HCT116 (cell line): Measurements from ENCODE around the gene CLEC16A. TPM values are rescaled to one million over a fixed set of nuclear protein-coding genes. Genes with fewer than 3 reads are reported as not detected.

Experiments used
- ATAC-seq: fragments of 200-7000 bp; cut with Tn5 transposase; 2 replicates; pipeline ENCODE4 v1.9.1; 2020; ENCODE audit warnings: mild to moderate bottlenecking, moderate library complexity
- BruUV-seq: library from RNA; stranded (reverse); fragments of 400-500 nt; replicated peaks from 2 replicates; lab custom pipeline; 2021; lab: Mats Ljungman, UMichigan
- CTCF ChIA-PET: fragments of 300-600 bp; sonication (Branson Sonifier 250); formaldehyde crosslinking; loops from one replicate; lab custom pipeline; 2021; ENCODE audit warnings: antibody characterized with exemption; lab: Charles Lee
- POLR2A ChIA-PET: fragments of 300-600, 350-600 bp; sonication (Branson Sonifier 250); formaldehyde crosslinking; loops from one replicate; lab custom pipeline; 2021; ENCODE audit warnings: antibody characterized with exemption; lab: Charles Lee
- RAD21 ChIA-PET, 2 experiments: fragments of 300-600 bp; sonication (Branson Sonifier 250); formaldehyde crosslinking; loops; one replicate each; lab custom pipeline; 2023; ENCODE audit warnings: low total read pairs in 2 of 2; ENCODE audit not compliant: uncharacterized antibody in 2 of 2, unreplicated experiment in 2 of 2, low non-redundant PET in 1 of 2; lab: Charles Lee
- DNase-seq: peaks from one replicate; pipeline ENCODE4 v3.0.0-alpha.2; 2010; ENCODE audit warnings: low read depth, low spot score
- H2AFZ ChIP-seq: fragments of 200-600 bp; shearing (Covaris generic), sonication (generic); 2 replicates; pipeline ENCODE4 v1.6.1; 2017; ENCODE audit warnings: low read depth, mixed run types, mixed read lengths, antibody characterized with exemption, low read length; ENCODE audit not compliant: poor library complexity, severe bottlenecking
- H3K27ac ChIP-seq: 2 replicates; pipeline ENCODE4 v1.5.1; 2012; ENCODE audit warnings: low read depth, low read length
- H3K27me3 ChIP-seq: fragments of 200-600 bp; sonication (generic); 2 replicates; pipeline ENCODE4 v1.6.1; 2016; ENCODE audit warnings: mixed run types, low read length, mixed read lengths; ENCODE audit not compliant: insufficient read depth
- H3K36me3 ChIP-seq, 2 experiments: fragments of 200-500 bp in 1 of 2; fragments of 200-600 bp in 1 of 2; sonication (Bioruptor generic) in 1 of 2; sonication (generic) in 1 of 2; 2 replicates each; pipeline versions ENCODE4 v1.5.1 to v1.6.1; 2014 to 2016; ENCODE audit warnings: low read length in 2 of 2, inconsistent platforms in 1 of 2, mixed read lengths in 1 of 2, mixed run types in 1 of 2; ENCODE audit not compliant: insufficient read depth in 2 of 2, control insufficient read depth in 1 of 2
- H3K4me1 ChIP-seq, 2 experiments: fragments of 200-600 bp in 1 of 2; sonication (generic) in 1 of 2; 2 replicates each; pipeline versions ENCODE4 v1.5.1 to v1.6.1; 2012 to 2017; ENCODE audit warnings: low read length in 2 of 2, inconsistent platforms in 1 of 2, mild to moderate bottlenecking in 1 of 2, mixed read lengths in 1 of 2, mixed run types in 1 of 2, moderate library complexity in 1 of 2; ENCODE audit not compliant: insufficient read depth in 2 of 2, control insufficient read depth in 1 of 2
- H3K4me2 ChIP-seq: fragments of 200-600 bp; sonication (generic); 2 replicates; pipeline ENCODE4 v1.6.1; 2017; ENCODE audit warnings: mixed run types, low read length, mixed read lengths
- H3K4me3 ChIP-seq, 2 experiments: fragments of 200-600 bp in 1 of 2; sonication (generic) in 1 of 2; replicated peaks in 1 of 2; 2 replicates each; pipeline ENCODE4 v1.5.1; 2011 to 2016; ENCODE audit warnings: low read length in 2 of 2, control low read depth in 1 of 2, low read depth in 1 of 2, mild to moderate bottlenecking in 1 of 2, mixed read lengths in 1 of 2, mixed run types in 1 of 2
- H3K79me2 ChIP-seq: fragments of 200-600 bp; sonication (generic); 2 replicates; pipeline ENCODE4 v1.6.1; 2017; ENCODE audit warnings: mild to moderate bottlenecking, mixed run types, low read length, moderate library complexity, mixed read lengths; ENCODE audit not compliant: insufficient read depth
- H3K9ac ChIP-seq: fragments of 200-600 bp; sonication (generic); 2 replicates; pipeline ENCODE4 v1.6.1; 2016; ENCODE audit warnings: low read length, mixed read lengths
- H3K9me2 ChIP-seq: fragments of 200-600 bp; sonication (generic), shearing (Covaris generic); 2 replicates; pipeline ENCODE4 v1.6.1; 2017; ENCODE audit warnings: mixed run types, mild to moderate bottlenecking, moderate library complexity; ENCODE audit not compliant: insufficient read depth
- H3K9me3 ChIP-seq, 2 experiments: fragments of 200-500 bp in 1 of 2; fragments of 200-600 bp in 1 of 2; sonication (Bioruptor generic) in 1 of 2; sonication (generic) in 1 of 2; 2 replicates each; pipeline ENCODE4 v1.6.1; 2014 to 2017; ENCODE audit warnings: low read length in 2 of 2, mixed read lengths in 2 of 2, inconsistent platforms in 1 of 2, low read depth in 1 of 2, mild to moderate bottlenecking in 1 of 2, mixed run types in 1 of 2, moderate library complexity in 1 of 2; ENCODE audit not compliant: control insufficient read depth in 1 of 2, insufficient read depth in 1 of 2
- H4K20me1 ChIP-seq: fragments of 200-600 bp; sonication (generic), shearing (Covaris generic); 2 replicates; pipeline ENCODE4 v1.6.1; 2017; ENCODE audit warnings: mixed run types, mild to moderate bottlenecking, moderate library complexity; ENCODE audit not compliant: insufficient read depth
- CBX3 ChIP-seq: IDR thresholded peaks from 2 replicates; pipeline ENCODE4 v1.6.1; 2012; ENCODE audit warnings: low read depth
- CEBPB ChIP-seq: IDR thresholded peaks from 2 replicates; pipeline ENCODE4 v1.6.1; 2012; ENCODE audit warnings: low read depth
- EGR1 ChIP-seq: IDR thresholded peaks from 2 replicates; pipeline ENCODE4 v1.6.1; 2012; ENCODE audit warnings: low read depth
- ELF1 ChIP-seq: IDR thresholded peaks from 2 replicates; pipeline ENCODE4 v1.6.1; 2012; ENCODE audit warnings: low read depth, borderline replicate concordance
- EZH2phosphoT487 ChIP-seq: fragments of 200-600 bp; IDR thresholded peaks from 2 replicates; pipeline ENCODE4 v1.6.1; 2018; ENCODE audit warnings: antibody characterized with exemption, borderline replicate concordance
- FOSL1 ChIP-seq: IDR thresholded peaks from 2 replicates; pipeline ENCODE4 v1.6.1; 2012; ENCODE audit warnings: low read depth
- POLR2A ChIP-seq: IDR thresholded peaks from 2 replicates; pipeline ENCODE4 v1.7.0; 2011; ENCODE audit warnings: borderline replicate concordance; ENCODE audit not compliant: insufficient read depth, insufficient read length; ENCODE audit errors: extremely low read depth
- POLR2AphosphoS5 ChIP-seq: IDR thresholded peaks from 2 replicates; pipeline ENCODE4 v1.6.1; 2011; ENCODE audit warnings: mild to moderate bottlenecking, low read depth, low read length, moderate library complexity
- RAD21 ChIP-seq: IDR thresholded peaks from 2 replicates; pipeline ENCODE4 v1.6.1; 2012; ENCODE audit warnings: low read depth, mild to moderate bottlenecking
- SIN3A ChIP-seq: IDR thresholded peaks from 2 replicates; pipeline ENCODE4 v1.6.1; 2012; ENCODE audit warnings: low read depth
- SRF ChIP-seq: IDR thresholded peaks from 2 replicates; pipeline ENCODE4 v1.6.1; 2012; ENCODE audit warnings: low read depth
- YY1 ChIP-seq: IDR thresholded peaks from 2 replicates; pipeline ENCODE4 v1.6.1; 2011; ENCODE audit warnings: low read length, low read depth, moderate library complexity, mild to moderate bottlenecking; ENCODE audit not compliant: insufficient replicate concordance; ENCODE audit errors: extremely low read depth
- ZFX ChIP-seq: fragments of 450-650 bp; IDR thresholded peaks from 2 replicates; pipeline ENCODE4 v1.6.1; 2017
- ZNF274 ChIP-seq: fragments of 200-500 bp; sonication (Bioruptor generic); IDR thresholded peaks from 2 replicates; pipeline ENCODE4 v1.6.1; 2014; ENCODE audit warnings: mild to moderate bottlenecking, low read depth, low read length, inconsistent platforms
- intact Hi-C: fragments of 100-400 bp; cut with micrococcal nuclease; formaldehyde crosslinking; loops from 2 replicates; pipeline ENCODE4 v1.10.0; 2022
- total RNA-seq: library from RNA; stranded (reverse); gene quantifications from one replicate; pipeline ENCODE4 v1.2.1, GENCODE V29; 2021; ENCODE audit not compliant: unreplicated experiment
- TF ChIP-seq, protein P1 (sequence below): IDR thresholded peaks from 2 replicates; pipeline ENCODE4 v1.6.1; 2012
- TF ChIP-seq, protein P2 (sequence below), 3 experiments: fragments of 200-600 bp in 1 of 3; sonication (generic) in 1 of 3; IDR thresholded peaks in 2 of 3; conservative IDR thresholded peaks in 1 of 3; 2 replicates each; pipeline ENCODE4 v1.5.1; 2012 to 2017; ENCODE audit warnings: low read depth in 2 of 3, low read length in 2 of 3, antibody characterized with exemption in 1 of 3, borderline replicate concordance in 1 of 3, control low read depth in 1 of 3, mild to moderate bottlenecking in 1 of 3, mixed read lengths in 1 of 3, mixed run types in 1 of 3, moderate library complexity in 1 of 3; ENCODE audit not compliant: insufficient read depth in 1 of 3
- TF ChIP-seq, protein P3 (sequence below): IDR thresholded peaks from 2 replicates; pipeline ENCODE4 v1.6.1; 2012; ENCODE audit warnings: low read depth
- TF ChIP-seq, protein P4 (sequence below): IDR thresholded peaks from 2 replicates; pipeline ENCODE4 v1.6.1; 2012

CLEC16A gene
- total RNA-seq, 1 experiment from 2014 or later: 18.0 TPM

DNA sequence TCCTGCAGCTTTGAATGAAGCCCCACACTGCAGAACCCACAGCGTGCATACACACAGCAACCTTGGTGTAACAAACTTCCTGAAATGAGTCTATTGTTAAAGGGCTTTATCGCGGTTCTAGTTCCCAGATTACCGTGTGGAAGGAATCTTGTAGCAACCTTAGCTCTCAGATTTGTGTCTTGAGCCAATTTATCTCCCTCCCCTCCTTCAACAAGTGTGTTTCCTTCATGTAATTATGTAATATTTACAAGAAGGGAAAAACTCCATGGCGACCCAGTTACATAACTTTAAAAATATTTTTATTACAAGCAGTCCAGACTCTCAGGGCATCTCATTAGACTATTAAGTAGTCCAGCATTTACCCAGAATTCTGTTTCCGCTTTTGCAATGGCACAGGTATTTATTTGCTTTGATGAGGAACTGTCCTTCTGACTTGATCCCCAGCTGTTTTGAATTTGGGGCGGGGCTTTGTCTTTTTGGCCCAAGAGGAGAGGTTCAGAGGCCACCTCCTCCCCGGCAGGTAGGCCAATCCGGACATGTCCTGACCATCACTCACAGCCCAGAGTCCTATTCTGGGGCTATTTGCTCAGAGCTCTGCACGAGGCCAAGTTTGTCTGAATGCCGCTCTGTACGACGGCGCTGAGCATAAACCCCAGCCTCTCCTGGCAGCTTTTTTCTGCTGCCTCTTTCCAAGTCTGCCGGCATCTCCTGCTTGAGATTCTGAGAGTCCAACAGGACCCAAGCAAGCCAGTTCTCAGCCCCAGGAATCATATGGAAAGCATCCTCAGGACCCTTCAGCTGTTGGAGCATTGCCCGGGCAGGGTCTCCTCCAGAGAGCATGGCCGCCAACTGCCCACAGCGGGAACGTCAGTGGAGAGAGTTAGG lies 35.6 kb downstream of the CLEC16A start:
- Histone ChIP-seq H3K27ac (no peak overlapping the region), H3K9ac (no peak overlapping the region), H4K20me1 (no peaks in the 10 kb centered on the region), H2AFZ (no peak overlapping the region), H3K4me3 (no peak overlapping the region), H3K79me2 (no peaks in the 10 kb centered on the region), H3K4me1 (peaks cover 0 to 5% of the 10 kb centered on the region in 2 experiments; a peak in 1 of 4 replicates), H3K9me3 (no peaks in the 10 kb centered on the region), H3K9me2 (no peaks in the 10 kb centered on the region), H3K36me3 (no peaks in the 10 kb centered on the region; a peak in 1 of 4 replicates), H3K27me3 (no peaks in the 10 kb centered on the region), H3K4me2 (no peak overlapping the region)
- RAD21 ChIA-PET: no interaction called here
- TF ChIP-seq, protein P1, sequence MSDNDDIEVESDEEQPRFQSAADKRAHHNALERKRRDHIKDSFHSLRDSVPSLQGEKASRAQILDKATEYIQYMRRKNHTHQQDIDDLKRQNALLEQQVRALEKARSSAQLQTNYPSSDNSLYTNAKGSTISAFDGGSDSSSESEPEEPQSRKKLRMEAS: no peak
- no peak for TF ChIP-seq SIN3A
- no peak for TF ChIP-seq FOSL1
- TF ChIP-seq RAD21: no peak
- TF ChIP-seq, protein P2, sequence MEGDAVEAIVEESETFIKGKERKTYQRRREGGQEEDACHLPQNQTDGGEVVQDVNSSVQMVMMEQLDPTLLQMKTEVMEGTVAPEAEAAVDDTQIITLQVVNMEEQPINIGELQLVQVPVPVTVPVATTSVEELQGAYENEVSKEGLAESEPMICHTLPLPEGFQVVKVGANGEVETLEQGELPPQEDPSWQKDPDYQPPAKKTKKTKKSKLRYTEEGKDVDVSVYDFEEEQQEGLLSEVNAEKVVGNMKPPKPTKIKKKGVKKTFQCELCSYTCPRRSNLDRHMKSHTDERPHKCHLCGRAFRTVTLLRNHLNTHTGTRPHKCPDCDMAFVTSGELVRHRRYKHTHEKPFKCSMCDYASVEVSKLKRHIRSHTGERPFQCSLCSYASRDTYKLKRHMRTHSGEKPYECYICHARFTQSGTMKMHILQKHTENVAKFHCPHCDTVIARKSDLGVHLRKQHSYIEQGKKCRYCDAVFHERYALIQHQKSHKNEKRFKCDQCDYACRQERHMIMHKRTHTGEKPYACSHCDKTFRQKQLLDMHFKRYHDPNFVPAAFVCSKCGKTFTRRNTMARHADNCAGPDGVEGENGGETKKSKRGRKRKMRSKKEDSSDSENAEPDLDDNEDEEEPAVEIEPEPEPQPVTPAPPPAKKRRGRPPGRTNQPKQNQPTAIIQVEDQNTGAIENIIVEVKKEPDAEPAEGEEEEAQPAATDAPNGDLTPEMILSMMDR (IDR thresholded peaks at IDR 0.05 in 2 of 3, conservative IDR thresholded peaks at IDR 0.05 in 1 of 3; ENCODE audit: borderline replicate concordance in 1 of 3, insufficient read depth in 1 of 3, low read depth in 2 of 3, low read length in 2 of 3): no peak
- TF ChIP-seq, protein P3, sequence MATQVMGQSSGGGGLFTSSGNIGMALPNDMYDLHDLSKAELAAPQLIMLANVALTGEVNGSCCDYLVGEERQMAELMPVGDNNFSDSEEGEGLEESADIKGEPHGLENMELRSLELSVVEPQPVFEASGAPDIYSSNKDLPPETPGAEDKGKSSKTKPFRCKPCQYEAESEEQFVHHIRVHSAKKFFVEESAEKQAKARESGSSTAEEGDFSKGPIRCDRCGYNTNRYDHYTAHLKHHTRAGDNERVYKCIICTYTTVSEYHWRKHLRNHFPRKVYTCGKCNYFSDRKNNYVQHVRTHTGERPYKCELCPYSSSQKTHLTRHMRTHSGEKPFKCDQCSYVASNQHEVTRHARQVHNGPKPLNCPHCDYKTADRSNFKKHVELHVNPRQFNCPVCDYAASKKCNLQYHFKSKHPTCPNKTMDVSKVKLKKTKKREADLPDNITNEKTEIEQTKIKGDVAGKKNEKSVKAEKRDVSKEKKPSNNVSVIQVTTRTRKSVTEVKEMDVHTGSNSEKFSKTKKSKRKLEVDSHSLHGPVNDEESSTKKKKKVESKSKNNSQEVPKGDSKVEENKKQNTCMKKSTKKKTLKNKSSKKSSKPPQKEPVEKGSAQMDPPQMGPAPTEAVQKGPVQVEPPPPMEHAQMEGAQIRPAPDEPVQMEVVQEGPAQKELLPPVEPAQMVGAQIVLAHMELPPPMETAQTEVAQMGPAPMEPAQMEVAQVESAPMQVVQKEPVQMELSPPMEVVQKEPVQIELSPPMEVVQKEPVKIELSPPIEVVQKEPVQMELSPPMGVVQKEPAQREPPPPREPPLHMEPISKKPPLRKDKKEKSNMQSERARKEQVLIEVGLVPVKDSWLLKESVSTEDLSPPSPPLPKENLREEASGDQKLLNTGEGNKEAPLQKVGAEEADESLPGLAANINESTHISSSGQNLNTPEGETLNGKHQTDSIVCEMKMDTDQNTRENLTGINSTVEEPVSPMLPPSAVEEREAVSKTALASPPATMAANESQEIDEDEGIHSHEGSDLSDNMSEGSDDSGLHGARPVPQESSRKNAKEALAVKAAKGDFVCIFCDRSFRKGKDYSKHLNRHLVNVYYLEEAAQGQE: no peak
- no peak for TF ChIP-seq YY1
- TF ChIP-seq ZNF274: no peak
- TF ChIP-seq, protein P4, sequence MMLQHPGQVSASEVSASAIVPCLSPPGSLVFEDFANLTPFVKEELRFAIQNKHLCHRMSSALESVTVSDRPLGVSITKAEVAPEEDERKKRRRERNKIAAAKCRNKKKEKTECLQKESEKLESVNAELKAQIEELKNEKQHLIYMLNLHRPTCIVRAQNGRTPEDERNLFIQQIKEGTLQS: no peak
- no peak for TF ChIP-seq POLR2A
- TF ChIP-seq ZFX: no peak
- TF ChIP-seq ELF1: no peak
- TF ChIP-seq CEBPB: no peak
- no peak for TF ChIP-seq EZH2phosphoT487
- TF ChIP-seq EGR1: no peak
- TF ChIP-seq CBX3: no peak
- no peak for TF ChIP-seq SRF
- no peak for TF ChIP-seq POLR2AphosphoS5
- CTCF ChIA-PET: interaction anchor here (1.0 to 1.6 kb wide), 2 partner anchors 9 to 392 kb away, joined by 3 to 6 read pairs; no protein-coding TSS in a partner anchor
- no peak for DNase-seq
- no peak for ATAC-seq
- POLR2A ChIA-PET: interaction anchor here (0.9 kb wide), 1 partner anchor 276 kb away, joined by 5 read pairs; the partner anchor contains the start of gene SOCS1
- intact Hi-C loops: no loop called here
- BruUV-seq: no TSS peak
